GM18951 (cell line): ENCODE data around the gene UBL7.

ENCODE experiments used
- POLR2A ChIP-seq: IDR thresholded peaks from 4 replicates; pipeline ENCODE4 v1.6.1; 2011; ENCODE audit warnings: mild to moderate bottlenecking; ENCODE audit not compliant: insufficient read length, insufficient read depth; ENCODE audit errors: extremely low read depth
- in situ Hi-C: fragments of 300-500 bp; cut with MboI; formaldehyde crosslinking; loops from one replicate; pipeline ENCODE4 v1.12.0; 2022; ENCODE audit warnings: low sequenced_read_pairs, mixed read lengths, inconsistent platforms; ENCODE audit not compliant: unreplicated experiment

UBL7 gene

GRCh38 chr15:74451861-74452835 lies 8.8 kb downstream of the UBL7 start:
- TF ChIP-seq POLR2A, result no peak
- in situ Hi-C loops, result loop anchor here (5.0 kb wide), 1 partner anchor 40 kb away; no protein-coding TSS in a partner anchor

GRCh38 chr15:74451322-74451721 lies 9.6 kb downstream of the UBL7 start:
- in situ Hi-C loops, result loop anchor here (5.0 kb wide), 1 partner anchor 41 kb away; no protein-coding TSS in a partner anchor
- no peak for TF ChIP-seq POLR2A

GRCh38 chr15:74449643-74450205 lies 11.2 kb downstream of the UBL7 start:
- TF ChIP-seq POLR2A, result no peak
- in situ Hi-C loops, result loop anchor here (5.0 kb wide), 1 partner anchor 43 kb away; no protein-coding TSS in a partner anchor

GRCh38 chr15:74449095-74449494 lies 11.9 kb downstream of the UBL7 start:
- no peak for TF ChIP-seq POLR2A
- in situ Hi-C loops, result no loop called here

GRCh38 chr15:74445816-74446763 lies 14.9 kb downstream of the UBL7 start:
- no peak for TF ChIP-seq POLR2A
- in situ Hi-C loops, result no loop called here

- TF ChIP-seq POLR2A, result no peak
- in situ Hi-C loops, result loop anchor here (5.0 kb wide), 1 partner anchor 62 kb away; no protein-coding TSS in a partner anchor
Measured at GRCh38 chr15:74444106-74445062, 16.6 kb downstream of the UBL7 start.

GRCh38 chr15:74443100-74443909 lies 17.7 kb downstream of the UBL7 start:
- TF ChIP-seq POLR2A, result no peak
- in situ Hi-C loops, result loop anchor here (5.0 kb wide), 1 partner anchor 61 kb away; no protein-coding TSS in a partner anchor

- in situ Hi-C loops, result loop anchor here (5.0 kb wide), 1 partner anchor 60 kb away; no protein-coding TSS in a partner anchor
- no peak for TF ChIP-seq POLR2A
Measured at GRCh38 chr15:74442604-74443003, 18.4 kb downstream of the UBL7 start.

- no peak for TF ChIP-seq POLR2A
- in situ Hi-C loops, result loop anchor here (5.0 kb wide), 1 partner anchor 60 kb away; no protein-coding TSS in a partner anchor
Measured at GRCh38 chr15:74442063-74442462, 18.9 kb downstream of the UBL7 start.

- in situ Hi-C loops, result loop anchor here (5.0 kb wide), 1 partner anchor 59 kb away; no protein-coding TSS in a partner anchor
- no peak for TF ChIP-seq POLR2A
Measured at GRCh38 chr15:74441248-74441941, 19.6 kb downstream of the UBL7 start.
